Measurements from ENCODE around the gene USH2A.

USH2A gene

DNA sequence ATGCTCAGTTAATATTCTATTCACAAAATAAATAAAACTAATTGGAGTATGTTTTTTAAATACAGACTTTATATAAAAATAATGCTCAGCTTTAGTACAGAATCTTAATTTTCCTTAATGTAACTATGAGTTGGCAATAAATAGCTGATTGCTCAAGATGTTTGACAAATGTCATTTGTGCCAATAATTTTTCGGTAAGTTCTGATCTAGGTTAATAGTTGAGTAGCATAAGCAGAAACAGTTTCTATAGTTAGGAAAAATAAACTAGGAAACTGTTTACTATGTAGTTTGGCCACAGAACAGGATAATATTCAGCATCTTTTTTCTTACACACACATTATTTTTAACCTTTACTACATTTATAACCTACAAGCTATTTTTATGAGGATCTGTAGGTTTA lies 815.8 kb downstream of the USH2A start:
- CTCF ChIA-PET: interaction anchor here (0.6 kb wide), 2 partner anchors 8 to 1158 kb away, joined by 3 to 4 read pairs; no protein-coding TSS in a partner anchor
- TF ChIP-seq, protein P1, sequence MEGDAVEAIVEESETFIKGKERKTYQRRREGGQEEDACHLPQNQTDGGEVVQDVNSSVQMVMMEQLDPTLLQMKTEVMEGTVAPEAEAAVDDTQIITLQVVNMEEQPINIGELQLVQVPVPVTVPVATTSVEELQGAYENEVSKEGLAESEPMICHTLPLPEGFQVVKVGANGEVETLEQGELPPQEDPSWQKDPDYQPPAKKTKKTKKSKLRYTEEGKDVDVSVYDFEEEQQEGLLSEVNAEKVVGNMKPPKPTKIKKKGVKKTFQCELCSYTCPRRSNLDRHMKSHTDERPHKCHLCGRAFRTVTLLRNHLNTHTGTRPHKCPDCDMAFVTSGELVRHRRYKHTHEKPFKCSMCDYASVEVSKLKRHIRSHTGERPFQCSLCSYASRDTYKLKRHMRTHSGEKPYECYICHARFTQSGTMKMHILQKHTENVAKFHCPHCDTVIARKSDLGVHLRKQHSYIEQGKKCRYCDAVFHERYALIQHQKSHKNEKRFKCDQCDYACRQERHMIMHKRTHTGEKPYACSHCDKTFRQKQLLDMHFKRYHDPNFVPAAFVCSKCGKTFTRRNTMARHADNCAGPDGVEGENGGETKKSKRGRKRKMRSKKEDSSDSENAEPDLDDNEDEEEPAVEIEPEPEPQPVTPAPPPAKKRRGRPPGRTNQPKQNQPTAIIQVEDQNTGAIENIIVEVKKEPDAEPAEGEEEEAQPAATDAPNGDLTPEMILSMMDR (conservative IDR thresholded peaks at IDR 0.05; ENCODE audit: low read depth): no peak
- no peak for DNase-seq (ENCODE audit: low spot score)
- H3K27ac ChIP-seq: no peak overlapping the region
- POLR2A ChIA-PET (ENCODE audit: low non-redundant PET): no interaction called here

DNA sequence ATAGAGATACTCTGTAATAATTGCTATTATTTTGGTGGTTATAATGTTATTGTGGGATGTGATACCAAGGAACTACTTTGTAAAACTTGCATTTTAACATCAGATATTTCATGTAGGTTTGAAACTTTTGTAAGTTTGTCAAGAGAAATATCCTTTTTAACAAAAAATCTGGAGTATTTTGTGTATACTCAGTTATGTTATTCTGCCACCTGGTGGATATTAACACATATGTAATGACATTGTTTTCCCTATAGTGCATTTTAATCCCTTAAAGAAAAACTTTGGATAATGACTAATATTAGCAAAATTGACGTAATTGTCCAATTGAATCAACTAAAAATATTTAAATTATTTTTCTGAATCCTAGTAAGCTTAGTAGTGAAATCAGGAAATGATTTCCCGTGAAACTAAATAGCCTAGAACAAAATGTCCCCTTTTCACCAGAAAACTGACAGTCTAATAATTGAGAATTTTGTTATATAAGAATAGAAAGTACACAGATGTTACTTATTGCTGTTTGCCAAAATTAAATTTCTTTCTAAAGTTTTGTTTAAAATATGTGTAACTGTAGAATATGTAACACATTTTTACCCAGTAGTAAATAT lies 816.6 kb downstream of the USH2A start:
- ChIA-PET POLR2A (ENCODE audit: low non-redundant PET) (no interaction called here), CTCF (no interaction called here)

DNA sequence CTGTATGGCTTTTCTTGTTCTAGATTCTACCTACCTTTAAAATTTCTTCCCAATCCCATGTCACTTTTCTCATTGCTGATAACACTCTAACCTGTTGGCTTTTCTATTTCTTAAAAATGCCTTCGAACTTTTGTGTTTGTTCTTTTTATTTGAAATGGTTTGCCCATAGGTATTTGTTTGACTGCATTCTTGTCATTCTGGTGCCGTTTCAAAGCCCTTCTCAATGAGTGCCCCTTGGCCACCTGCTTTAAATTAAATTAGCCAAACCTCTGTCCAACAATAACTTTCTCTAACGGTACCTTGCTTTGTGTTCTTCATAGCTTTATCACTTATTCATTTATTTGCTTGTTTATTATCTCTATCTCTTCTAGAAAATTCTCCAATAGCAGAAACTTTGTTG lies 817.2 kb downstream of the USH2A start:
- TF ChIP-seq, protein P1 (conservative IDR thresholded peaks at IDR 0.05; ENCODE audit: low read depth): no peak
- ChIA-PET CTCF (no interaction called here), POLR2A (ENCODE audit: low non-redundant PET) (no interaction called here)
- no peak overlapping the region for H3K27ac ChIP-seq
- no peak for DNase-seq (ENCODE audit: low spot score)

More for the DNA sequence above, 816.6 kb downstream of the USH2A start:
- H3K27ac ChIP-seq: no peak overlapping the region
- TF ChIP-seq, protein P1 (conservative IDR thresholded peaks at IDR 0.05; ENCODE audit: low read depth): peak; percentile 73
- DNase-seq (ENCODE audit: low spot score): peak; percentile 17

DNA sequence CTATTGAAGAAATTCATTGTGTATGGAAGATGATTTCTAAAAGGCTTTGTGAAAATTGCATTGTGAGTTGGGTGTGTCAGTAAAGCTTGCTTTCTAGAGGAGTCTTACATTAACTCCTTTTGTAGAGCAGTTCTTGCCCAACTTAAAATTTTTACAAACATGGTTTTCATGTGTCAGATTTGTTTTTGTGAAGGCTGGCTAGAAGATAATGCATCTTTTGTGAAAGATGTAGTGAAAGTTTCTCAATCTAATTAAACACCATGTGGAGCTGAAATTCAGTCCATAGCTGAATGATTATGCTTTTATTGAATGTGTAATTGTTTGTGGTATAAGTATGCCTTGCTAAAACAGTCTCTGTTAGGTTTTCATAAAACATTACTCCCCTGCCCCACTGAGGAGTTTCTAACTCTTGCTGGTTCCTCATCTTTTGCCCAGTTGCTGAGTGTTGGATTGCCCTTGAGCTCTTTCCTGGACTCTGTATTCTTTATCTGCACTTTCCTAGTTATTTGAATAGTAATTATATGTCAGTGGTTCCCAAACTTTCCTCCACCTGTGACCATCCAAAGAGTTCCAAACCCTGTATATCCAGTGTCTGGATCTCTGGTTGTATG lies 818.1 kb downstream of the USH2A start:
- ChIA-PET POLR2A (ENCODE audit: low non-redundant PET) (no interaction called here), CTCF (no interaction called here)
- DNase-seq (ENCODE audit: low spot score): no peak
- TF ChIP-seq, protein P1 (conservative IDR thresholded peaks at IDR 0.05; ENCODE audit: low read depth): no peak
- no peak overlapping the region for H3K27ac ChIP-seq

DNA sequence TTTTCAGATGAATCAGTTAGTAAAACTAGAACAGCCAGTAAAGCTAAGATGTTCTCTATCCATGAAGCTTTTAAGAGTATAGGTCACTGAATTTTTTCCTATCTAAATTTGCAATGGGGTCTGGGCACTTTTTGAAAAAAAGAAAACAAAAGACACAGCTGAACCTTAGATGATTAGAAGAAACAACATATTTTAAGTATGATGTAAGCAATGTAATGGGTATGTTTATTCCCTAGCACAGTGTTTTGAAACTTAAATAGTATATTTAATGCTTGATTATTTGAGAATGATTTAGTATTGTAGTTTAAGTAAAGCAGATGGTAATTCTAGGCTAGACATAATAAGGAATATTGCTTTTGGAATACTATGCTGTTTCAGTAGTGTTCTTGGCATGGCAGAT lies 819.9 kb downstream of the USH2A start:
- DNase-seq (ENCODE audit: low spot score): no peak
- no peak overlapping the region for H3K27ac ChIP-seq
- TF ChIP-seq, protein P1 (conservative IDR thresholded peaks at IDR 0.05; ENCODE audit: low read depth): no peak
- POLR2A ChIA-PET (ENCODE audit: low non-redundant PET): no interaction called here
- CTCF ChIA-PET: interaction anchor here (0.6 kb wide), 1 partner anchor 794 kb away, joined by 4 read pairs; no protein-coding TSS in a partner anchor

DNA sequence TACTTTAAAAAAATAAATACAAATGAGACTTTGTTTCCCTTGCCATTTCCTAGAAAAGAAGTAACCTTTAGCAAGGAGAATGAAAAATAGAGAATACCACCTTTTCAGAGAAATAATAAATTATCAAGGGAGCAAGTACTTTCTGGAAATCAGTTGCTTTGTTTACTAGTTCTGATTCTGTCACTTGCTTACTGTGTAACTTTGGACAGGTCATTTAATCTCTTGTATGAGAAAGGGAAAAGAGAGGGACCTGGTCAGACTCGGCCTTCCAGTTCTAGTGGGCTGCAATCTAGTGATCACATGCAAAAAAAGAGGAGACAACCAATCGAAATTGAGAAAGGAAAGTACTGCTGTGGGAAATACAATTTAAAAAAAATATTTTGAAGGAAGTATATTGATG lies 822.0 kb downstream of the USH2A start:
- ChIA-PET CTCF (no interaction called here), POLR2A (ENCODE audit: low non-redundant PET) (no interaction called here)
- H3K27ac ChIP-seq: no peak overlapping the region
- TF ChIP-seq, protein P1 (conservative IDR thresholded peaks at IDR 0.05; ENCODE audit: low read depth): no peak
- no peak for DNase-seq (ENCODE audit: low spot score)

Measured in RWPE1 (cell line).